ENCODE measurements around the gene FARS2. TPM values are rescaled to one million over a fixed set of nuclear protein-coding genes. Genes with fewer than 3 reads are reported as not detected.

Gene FARS2
- total RNA-seq, 4 donors from 2014 or later, result 16.4 to 26.1 (median 21.4) TPM

- H3K9me3 ChIP-seq, result peaks cover 0 to 16% (median 5%) of the 10 kb centered on the region in 4 donors
- no peaks in the 10 kb centered on the region for H3K27me3 ChIP-seq
- TF ChIP-seq POLR2A (IDR thresholded peaks at IDR 0.05) (no peak), CTCF (IDR thresholded peaks at IDR 0.05) (no peak), EP300 (IDR thresholded peaks at IDR 0.05) (no peak)
- H3K36me3 ChIP-seq, result peaks cover 0 to 32% (median 0%) of the 10 kb centered on the region in 3 donors
- no peak overlapping the region for H3K4me3 ChIP-seq
- no peak for DNase-seq (ENCODE audit: low spot score in 2 of 2)
- 93 to 95% methylated on average over 7 of the region's 7 CpGs for WGBS, 2 donors
- H3K4me1 ChIP-seq, result no peaks in the 10 kb centered on the region
- no peak overlapping the region for H3K27ac ChIP-seq
These were observed 64.8 kb downstream of the FARS2 start for GRCh38 chr6:5326022-5326641.

GRCh38 chr6:5328800-5329199 is 67.5 kb downstream of the FARS2 start:
- peaks cover 0 to 25% (median 0%) of the 10 kb centered on the region in 3 donors for H3K36me3 ChIP-seq
- H3K27ac ChIP-seq, result no peak overlapping the region
- WGBS, 2 donors, result 84 to 93% methylated on average over 6 of the region's 6 CpGs
- TF ChIP-seq POLR2A (IDR thresholded peaks at IDR 0.05) (no peak), EP300 (IDR thresholded peaks at IDR 0.05) (no peak), CTCF (IDR thresholded peaks at IDR 0.05) (no peak)
- H3K4me3 ChIP-seq, result no peak overlapping the region
- no peak for DNase-seq (ENCODE audit: low spot score in 2 of 2)
- H3K9me3 ChIP-seq, result peaks cover 0 to 11% (median 5%) of the 10 kb centered on the region in 4 donors
- H3K4me1 ChIP-seq, result peaks cover 0 to 12% (median under 1%) of the 10 kb centered on the region in 4 donors
- no peaks in the 10 kb centered on the region for H3K27me3 ChIP-seq

GRCh38 chr6:5331845-5332442 is 70.6 kb downstream of the FARS2 start:
- Histone ChIP-seq H3K36me3 (no peaks in the 10 kb centered on the region), H3K9me3 (no peaks in the 10 kb centered on the region), H3K4me1 (peaks cover 0 to 25% (median 4%) of the 10 kb centered on the region in 4 donors), H3K27ac (no peak overlapping the region), H3K27me3 (no peaks in the 10 kb centered on the region), H3K4me3 (no peak overlapping the region)
- no peak for TF ChIP-seq POLR2A (IDR thresholded peaks at IDR 0.05)
- no peak for TF ChIP-seq EP300 (IDR thresholded peaks at IDR 0.05)
- no peak for TF ChIP-seq CTCF (IDR thresholded peaks at IDR 0.05)
- WGBS, 2 donors, result 94 to 95% methylated on average over 5 of the region's 5 CpGs
- DNase-seq (ENCODE audit: low spot score in 2 of 2), result no peak

- peaks cover 0 to 39% (median 4%) of the 10 kb centered on the region in 4 donors for H3K4me1 ChIP-seq
- H3K36me3 ChIP-seq, result no peaks in the 10 kb centered on the region
- no peaks in the 10 kb centered on the region for H3K9me3 ChIP-seq
- DNase-seq (ENCODE audit: low spot score in 2 of 2), result no peak
- 76 to 78% methylated on average over 3 of the region's 3 CpGs for WGBS, 2 donors
- no peak overlapping the region for H3K4me3 ChIP-seq
- TF ChIP-seq POLR2A (IDR thresholded peaks at IDR 0.05) (no peak), EP300 (IDR thresholded peaks at IDR 0.05) (no peak), CTCF (IDR thresholded peaks at IDR 0.05) (no peak)
- H3K27me3 ChIP-seq, result no peaks in the 10 kb centered on the region
- no peak overlapping the region for H3K27ac ChIP-seq
These were observed 72.3 kb downstream of the FARS2 start for GRCh38 chr6:5333658-5334057.

GRCh38 chr6:5334341-5334740 is 73.0 kb downstream of the FARS2 start:
- Histone ChIP-seq H3K27ac (no peak overlapping the region), H3K27me3 (no peaks in the 10 kb centered on the region), H3K4me3 (no peak overlapping the region), H3K9me3 (no peaks in the 10 kb centered on the region), H3K36me3 (no peaks in the 10 kb centered on the region), H3K4me1 (peaks cover 0 to 41% (median 4%) of the 10 kb centered on the region in 4 donors)
- DNase-seq (ENCODE audit: low spot score in 2 of 2), result no peak
- TF ChIP-seq POLR2A (IDR thresholded peaks at IDR 0.05), result no peak
- TF ChIP-seq CTCF (IDR thresholded peaks at IDR 0.05), result no peak
- no peak for TF ChIP-seq EP300 (IDR thresholded peaks at IDR 0.05)
- WGBS, 2 donors, result 53 to 63% methylated on average over 1 of the region's 1 CpG
